K562 (cell line): ENCODE data around the gene SF3A2. TPM values are rescaled to one million over a fixed set of nuclear protein-coding genes. Genes with fewer than 3 reads are reported as not detected.

Experiments
- BRD9 ChIP-seq: fragments of 450-650 bp; IDR thresholded peaks from 2 replicates; pipeline ENCODE4 v1.6.1; 2018; ENCODE audit warnings: low read depth; ENCODE audit not compliant: partially characterized antibody
- CBX5 ChIP-seq: IDR thresholded peaks from 2 replicates; pipeline ENCODE4 v1.6.1; 2014; ENCODE audit warnings: low read depth, borderline replicate concordance
- DDX20 ChIP-seq: fragments of 450-650 bp; IDR thresholded peaks from 2 replicates; pipeline ENCODE4 v1.6.1; 2016; ENCODE audit warnings: missing genetic modification characterization, low read depth, mild to moderate bottlenecking, missing compliant biosample characterization, moderate library complexity
- DMBX1 ChIP-seq: fragments of 250-450 bp; sonication (Bioruptor Pico); IDR thresholded peaks from 2 replicates; pipeline ENCODE4 v1.8.0; 2022; ENCODE audit warnings: inconsistent platforms, mild to moderate bottlenecking, moderate library complexity, borderline replicate concordance
- ELF2 ChIP-seq: fragments of 250-450 bp; sonication (Bioruptor Pico); IDR thresholded peaks from 2 replicates; pipeline ENCODE4 v1.5.0; 2021; ENCODE audit warnings: mild to moderate bottlenecking
- ESRRA ChIP-seq: fragments of 450-650 bp; IDR thresholded peaks from 2 replicates; pipeline ENCODE4 v1.6.1; 2014; ENCODE audit warnings: low read depth, mild to moderate bottlenecking, moderate library complexity, borderline replicate concordance
- FOXA3 ChIP-seq, 2 experiments: fragments of 450-650 bp in 1 of 2; sonication (generic) in 1 of 2; formaldehyde crosslinking; IDR thresholded peaks in 1 of 2; conservative IDR thresholded peaks in 1 of 2; 2 replicates each; pipeline versions ENCODE4 v1.4.0 to v1.8.0; 2020 to 2022; ENCODE audit warnings: mild to moderate bottlenecking in 2 of 2, missing genetic modification reagents in 1 of 2
- KLF10 ChIP-seq: fragments of 250-450 bp; sonication (Bioruptor Pico); IDR thresholded peaks from 2 replicates; pipeline ENCODE4 v1.6.1; 2021; ENCODE audit warnings: matching md5 sums
- LEF1 ChIP-seq: fragments of 450-650 bp; IDR thresholded peaks from 2 replicates; pipeline ENCODE4 v1.6.1; 2016; ENCODE audit warnings: mild to moderate bottlenecking
- MBD2 ChIP-seq: sonication (generic); IDR thresholded peaks from 2 replicates; pipeline ENCODE4 v1.6.1; 2016; ENCODE audit warnings: low read depth, borderline replicate concordance
- MIER1 ChIP-seq: fragments of 450-650 bp; IDR thresholded peaks from 2 replicates; pipeline ENCODE4 v1.6.1; 2016; ENCODE audit warnings: antibody characterized with exemption, mild to moderate bottlenecking, low read depth
- NFIC ChIP-seq: fragments of 450-650 bp; IDR thresholded peaks from 2 replicates; pipeline ENCODE4 v1.6.1; 2017; ENCODE audit warnings: mild to moderate bottlenecking, inconsistent platforms
- NFIX ChIP-seq: fragments of 250-450 bp; sonication (Bioruptor Pico); IDR thresholded peaks from 2 replicates; pipeline ENCODE4 v1.4.0; 2020; ENCODE audit warnings: low read depth, mild to moderate bottlenecking, moderate library complexity
- RBM25 ChIP-seq: fragments of 200-400 bp; formaldehyde crosslinking; IDR thresholded peaks from 2 replicates; pipeline ENCODE4 v1.6.1; 2018; ENCODE audit warnings: low read length, low read depth, moderate library complexity; ENCODE audit not compliant: severe bottlenecking
- SRF ChIP-seq, 2 experiments: fragments of 250-450, 450-650 bp in 1 of 2; sonication (Bioruptor Pico) in 1 of 2; sonication (generic) in 1 of 2; formaldehyde crosslinking; IDR thresholded peaks; 2 replicates each; pipeline versions ENCODE4 v1.5.0 to v1.5.1; 2020 to 2022; ENCODE audit warnings: mild to moderate bottlenecking in 1 of 2, missing genetic modification reagents in 1 of 2
- TFAP4 ChIP-seq: sonication (generic); formaldehyde crosslinking; IDR thresholded peaks from 2 replicates; pipeline ENCODE4 v1.8.0; 2022; ENCODE audit warnings: missing genetic modification reagents, mild to moderate bottlenecking, moderate library complexity, borderline replicate concordance
- U2AF1 ChIP-seq: fragments of 200-400 bp; formaldehyde crosslinking; optimal IDR thresholded peaks from 2 replicates; pipeline ENCODE3; 2017; ENCODE audit warnings: mild to moderate bottlenecking, low read depth, low read length, moderate library complexity
- ZBTB33 ChIP-seq: sonication (generic); formaldehyde crosslinking; IDR thresholded peaks from 2 replicates; pipeline ENCODE4 v1.8.1; 2023; ENCODE audit warnings: mild to moderate bottlenecking, missing genetic modification reagents
- ZC3H4 ChIP-seq: sonication (generic); formaldehyde crosslinking; IDR thresholded peaks from 2 replicates; pipeline ENCODE4 v1.9.0; 2021; ENCODE audit warnings: missing genetic modification reagents, borderline replicate concordance
- ZNF12 ChIP-seq: sonication (generic); formaldehyde crosslinking; IDR thresholded peaks from 2 replicates; pipeline ENCODE4 v1.4.0; 2020; ENCODE audit warnings: mild to moderate bottlenecking, missing genetic modification reagents
- ZNF134 ChIP-seq: fragments of 250-450 bp; sonication (Bioruptor Pico); conservative IDR thresholded peaks from 2 replicates; pipeline ENCODE4 v1.4.0; 2020
- ZNF23 ChIP-seq: fragments of 250-450 bp; sonication (Bioruptor Pico); IDR thresholded peaks from 2 replicates; pipeline ENCODE4 v1.4.0; 2020; ENCODE audit warnings: mild to moderate bottlenecking
- ZNF780A ChIP-seq: fragments of 250-450 bp; sonication (Bioruptor Pico); IDR thresholded peaks from 2 replicates; pipeline ENCODE4 v1.5.0; 2021; ENCODE audit warnings: mild to moderate bottlenecking
- ZSCAN29 ChIP-seq: fragments of 450-650 bp; IDR thresholded peaks from 2 replicates; pipeline ENCODE4 v1.6.1; 2017
- polyA plus RNA-seq, 8 experiments: library from polyadenylated mRNA; depleted of rRNA in 4 of 8; stranded (reverse) in 5 of 8; unstranded in 3 of 8; fragments of >200 nt; fragmentation: Nextera tagmentation in 2 of 8; fragmentation: Illumina TruSeq in 1 of 8; extraction: Ambion mirVana in 2 of 8; extraction: Trizol in 1 of 8; gene quantifications; 2 replicates each; pipeline versions ENCODE4 v1.2.1 to v1.2.3, GENCODE V29; 2011 to 2014; ENCODE audit warnings: inconsistent platforms in 1 of 8, missing spikeins in 1 of 8
- total RNA-seq, 7 experiments: library from RNA; depleted of rRNA in 6 of 7; stranded (reverse); fragments of >200 nt in 6 of 7; fragmentation: Illumina TruSeq in 2 of 7; extraction: Trizol in 2 of 7; gene quantifications; 2 replicates each; pipeline versions ENCODE4 v1.2.1 to v1.2.3, GENCODE V29; 2011 to 2021; ENCODE audit warnings: low replicate concordance in 1 of 7

The SF3A2 gene
- total and polyA plus RNA-seq, 9 of the 15 experiments (the other 6 are each of a cell fraction or from before 2014, with no cell fraction given): 0.17 to 194 (median 22.8) TPM

- peak; percentile 50; the same call in 1 of the 2 replicates for TF ChIP-seq MIER1
- TF ChIP-seq ZNF780A: no peak; the same call in 1 of the 2 replicates
- peak; percentile 75; the same call in 1 of the 2 replicates for TF ChIP-seq ZC3H4
- no peak for TF ChIP-seq FOXA3 (CRISPR knock-in tag; conservative IDR thresholded peaks at IDR 0.05 in 1 of 2, IDR thresholded peaks at IDR 0.05 in 1 of 2)
- no peak for TF ChIP-seq CBX5
- 0 out of 2 replicates have a peak, but pooled peaks have one; percentile 87 for TF ChIP-seq DMBX1 (CRISPR knock-in tag)
- TF ChIP-seq TFAP4: peak; percentile 60
- TF ChIP-seq ELF2: no peak
- TF ChIP-seq RBM25: peak; percentile 99
- peak; percentile 87 for TF ChIP-seq U2AF1
- no peak for TF ChIP-seq ZSCAN29
- TF ChIP-seq MBD2: peak; percentile 84
- TF ChIP-seq ESRRA: peak; percentile 67
- TF ChIP-seq LEF1: no peak
- no peak for TF ChIP-seq ZNF12 (CRISPR knock-in tag)
- peak; percentile 62 for TF ChIP-seq NFIC
- TF ChIP-seq SRF (CRISPR knock-in tag; IDR thresholded peaks at IDR 0.05): peak in 1 of 2 experiments; percentile 13; a peak in 1 of 4 replicates
- TF ChIP-seq BRD9: peak; percentile 61
- peak; percentile 57; the same call in 1 of the 2 replicates for TF ChIP-seq ZBTB33 (CRISPR knock-in tag)
- TF ChIP-seq ZNF134: no peak
- TF ChIP-seq KLF10: no peak
- no peak for TF ChIP-seq NFIX (CRISPR knock-in tag)
- TF ChIP-seq ZNF23: no peak
- TF ChIP-seq DDX20: no peak
Observed at GRCh38 chr19:2269244-2270156, 32.9 kb downstream of the SF3A2 start (continued).
